ENCODE results near the gene NELL2.

The NELL2 gene

DNA sequence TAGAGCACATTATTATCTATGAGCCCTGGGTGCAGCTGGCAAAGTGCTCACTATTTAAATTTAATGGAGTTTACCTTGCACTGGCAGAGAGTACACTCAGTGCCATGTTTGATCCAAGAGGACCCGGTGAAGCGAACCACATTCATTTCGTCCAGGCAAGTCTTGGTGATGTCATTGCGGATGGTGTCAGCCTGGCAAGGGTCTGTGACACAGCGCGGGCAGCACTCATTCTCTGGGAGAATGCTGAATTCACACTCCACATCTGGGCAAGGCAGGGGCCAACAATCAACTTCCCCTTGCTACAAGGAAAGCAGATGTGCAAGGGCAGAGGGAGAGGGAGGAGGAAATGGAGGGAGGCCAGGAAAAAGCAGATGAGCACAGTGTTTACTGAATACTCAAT is 356.2 kb downstream of the NELL2 start:
- Mint-ChIP-seq H3K9me3 (no peaks in the 10 kb centered on the region), H3K4me3 (no peak overlapping the region), H3K36me3 (ENCODE audit: low read depth) (peaks cover 3% of the 10 kb centered on the region), H3K27me3 (ENCODE audit: low read depth) (no peaks in the 10 kb centered on the region), H3K4me1 (ENCODE audit: low read depth) (no peaks in the 10 kb centered on the region), H3K27ac (no peak overlapping the region)

DNA sequence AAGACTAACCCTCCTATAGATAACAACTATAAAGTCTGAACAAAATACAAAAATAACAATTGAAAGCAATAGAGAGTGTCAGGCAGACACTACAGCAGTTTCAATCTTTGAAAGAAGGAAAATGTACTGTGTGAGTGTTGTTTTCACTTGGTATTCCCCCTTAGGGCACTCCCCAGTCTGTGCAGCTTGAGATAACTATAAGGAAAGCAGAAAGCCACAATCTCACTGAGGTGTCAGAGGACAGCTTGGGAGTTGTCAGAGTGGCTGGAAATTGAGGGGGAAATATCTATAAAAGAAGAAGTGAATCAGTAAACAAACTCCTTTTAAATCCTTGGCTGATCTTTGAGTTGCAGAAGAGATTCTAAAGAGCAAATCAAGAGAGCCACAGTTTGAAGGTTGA is 364.8 kb downstream of the NELL2 start:
- no peaks in the 10 kb centered on the region for H3K9me3 Mint-ChIP-seq
- H3K36me3 Mint-ChIP-seq (ENCODE audit: low read depth), result no peaks in the 10 kb centered on the region
- no peaks in the 10 kb centered on the region for H3K27me3 Mint-ChIP-seq (ENCODE audit: low read depth)

GRCh38 chr12:44510510-44510909 is 365.6 kb downstream of the NELL2 start:
- no peaks in the 10 kb centered on the region for H3K9me3 Mint-ChIP-seq
- H3K27ac Mint-ChIP-seq, result no peak overlapping the region
- no peaks in the 10 kb centered on the region for H3K4me1 Mint-ChIP-seq (ENCODE audit: low read depth)
- no peak overlapping the region for H3K4me3 Mint-ChIP-seq
- no peaks in the 10 kb centered on the region for H3K36me3 Mint-ChIP-seq (ENCODE audit: low read depth)
- H3K27me3 Mint-ChIP-seq (ENCODE audit: low read depth), result no peaks in the 10 kb centered on the region

More for the DNA sequence above, 364.8 kb downstream of the NELL2 start:
- Mint-ChIP-seq H3K4me1 (ENCODE audit: low read depth) (no peaks in the 10 kb centered on the region), H3K27ac (no peak overlapping the region), H3K4me3 (no peak overlapping the region)

DNA sequence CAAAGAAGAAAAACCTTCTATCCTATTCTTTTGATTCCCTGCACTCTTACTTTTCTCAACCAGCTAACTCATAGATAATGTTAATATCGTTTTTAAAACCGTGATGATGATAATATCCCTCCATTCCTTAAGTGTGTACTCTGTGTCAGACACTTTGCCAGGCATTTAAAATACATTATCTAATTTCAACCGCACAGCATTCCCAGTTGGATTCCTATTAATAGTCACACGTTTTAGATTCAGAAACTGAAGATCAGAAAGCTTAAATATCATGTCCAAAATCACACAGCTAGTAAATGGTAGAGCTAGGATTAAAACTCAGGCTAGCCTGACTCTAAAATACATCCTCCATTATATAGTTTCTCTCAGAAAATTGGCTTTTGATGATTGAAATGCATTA is 366.0 kb downstream of the NELL2 start:
- no peak overlapping the region for H3K4me3 Mint-ChIP-seq
- H3K9me3 Mint-ChIP-seq, result no peaks in the 10 kb centered on the region
- no peaks in the 10 kb centered on the region for H3K27me3 Mint-ChIP-seq (ENCODE audit: low read depth)
- no peaks in the 10 kb centered on the region for H3K4me1 Mint-ChIP-seq (ENCODE audit: low read depth)
- H3K27ac Mint-ChIP-seq, result no peak overlapping the region
- no peaks in the 10 kb centered on the region for H3K36me3 Mint-ChIP-seq (ENCODE audit: low read depth)

DNA sequence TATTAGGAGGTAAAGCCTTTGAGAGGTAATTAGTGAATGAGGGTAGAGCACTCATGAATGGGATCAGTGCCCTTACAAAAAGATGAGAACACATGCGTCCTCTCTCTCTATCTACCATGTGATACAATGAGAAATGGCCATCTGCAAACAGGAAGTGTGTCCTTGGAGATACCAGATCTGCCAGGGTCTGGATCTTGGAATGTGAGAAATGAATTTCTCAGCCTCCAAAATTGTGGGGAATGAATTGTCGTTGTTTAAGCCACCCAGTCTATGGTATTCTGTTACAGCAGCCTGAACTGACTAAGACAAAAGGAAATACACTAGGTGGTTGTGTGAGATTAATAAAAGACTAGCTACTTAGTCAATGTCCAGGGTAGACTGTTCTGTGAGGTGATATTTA is 366.6 kb downstream of the NELL2 start:
- Mint-ChIP-seq H3K27me3 (ENCODE audit: low read depth) (no peaks in the 10 kb centered on the region), H3K27ac (no peak overlapping the region)

GRCh38 chr12:44507461-44507860 is 368.7 kb downstream of the NELL2 start:
- Mint-ChIP-seq H3K27ac (no peak overlapping the region), H3K27me3 (ENCODE audit: low read depth) (no peaks in the 10 kb centered on the region), H3K36me3 (ENCODE audit: low read depth) (no peaks in the 10 kb centered on the region), H3K4me1 (ENCODE audit: low read depth) (no peaks in the 10 kb centered on the region), H3K4me3 (no peak overlapping the region), H3K9me3 (no peaks in the 10 kb centered on the region)

More for the DNA sequence above, 366.6 kb downstream of the NELL2 start:
- Mint-ChIP-seq H3K9me3 (no peaks in the 10 kb centered on the region), H3K4me3 (no peak overlapping the region), H3K4me1 (ENCODE audit: low read depth) (no peaks in the 10 kb centered on the region), H3K36me3 (ENCODE audit: low read depth) (no peaks in the 10 kb centered on the region)

GRCh38 chr12:44504799-44505198 is 371.3 kb downstream of the NELL2 start:
- Mint-ChIP-seq H3K9me3 (no peaks in the 10 kb centered on the region), H3K36me3 (ENCODE audit: low read depth) (no peaks in the 10 kb centered on the region), H3K27me3 (ENCODE audit: low read depth) (no peaks in the 10 kb centered on the region), H3K4me1 (ENCODE audit: low read depth) (no peaks in the 10 kb centered on the region), H3K4me3 (no peak overlapping the region), H3K27ac (no peak overlapping the region)

GRCh38 chr12:44503329-44503728 is 372.8 kb downstream of the NELL2 start:
- H3K27me3 Mint-ChIP-seq (ENCODE audit: low read depth), result no peaks in the 10 kb centered on the region
- no peak overlapping the region for H3K4me3 Mint-ChIP-seq
- H3K36me3 Mint-ChIP-seq (ENCODE audit: low read depth), result no peaks in the 10 kb centered on the region
- no peaks in the 10 kb centered on the region for H3K4me1 Mint-ChIP-seq (ENCODE audit: low read depth)
- no peaks in the 10 kb centered on the region for H3K9me3 Mint-ChIP-seq
- no peak overlapping the region for H3K27ac Mint-ChIP-seq

DNA sequence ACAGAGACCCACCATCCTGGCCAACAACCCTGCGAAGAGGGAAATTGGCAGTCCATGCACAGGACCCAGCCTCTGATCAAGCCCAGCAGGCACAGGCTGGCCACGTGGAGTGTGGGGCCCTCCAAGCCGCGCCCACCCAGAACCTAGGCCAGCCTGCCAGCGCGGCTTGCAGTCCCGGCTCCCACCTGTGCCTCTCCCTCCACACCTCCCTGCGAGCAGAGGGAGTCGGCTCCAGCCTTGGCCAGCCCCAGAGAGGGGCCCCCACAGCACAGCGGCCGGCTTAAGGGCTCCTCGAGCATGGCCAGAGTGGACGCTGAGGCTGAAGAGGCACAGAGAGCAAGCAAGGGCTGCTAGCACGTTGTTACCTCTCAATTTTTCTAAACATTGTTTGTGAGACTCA is 373.4 kb downstream of the NELL2 start:
- Mint-ChIP-seq H3K27ac (no peak overlapping the region), H3K36me3 (ENCODE audit: low read depth) (no peaks in the 10 kb centered on the region), H3K27me3 (ENCODE audit: low read depth) (no peaks in the 10 kb centered on the region), H3K4me1 (ENCODE audit: low read depth) (no peaks in the 10 kb centered on the region), H3K9me3 (no peaks in the 10 kb centered on the region), H3K4me3 (no peak overlapping the region)

DNA sequence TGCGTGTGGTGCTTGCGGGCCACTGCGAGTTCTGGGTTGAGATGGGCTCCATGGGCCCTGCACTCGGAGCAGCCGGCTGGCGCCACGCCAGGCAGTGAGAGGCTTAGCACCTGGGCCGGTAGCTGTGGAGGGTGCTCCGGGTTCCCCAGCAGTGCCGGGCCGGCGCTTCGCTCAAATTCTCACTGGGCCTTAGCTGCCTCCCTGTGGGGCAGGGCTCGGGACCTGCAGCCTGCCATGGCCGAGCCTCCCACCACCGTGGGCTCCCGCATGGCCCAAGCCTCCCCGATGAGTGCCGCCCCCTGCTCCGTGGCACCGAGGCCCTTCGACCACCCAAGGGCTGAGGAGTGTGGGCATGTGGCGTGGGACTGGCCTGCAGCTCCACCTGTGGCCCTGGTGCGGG is 375.7 kb downstream of the NELL2 start:
- H3K36me3 Mint-ChIP-seq (ENCODE audit: low read depth), result no peaks in the 10 kb centered on the region
- no peaks in the 10 kb centered on the region for H3K27me3 Mint-ChIP-seq (ENCODE audit: low read depth)
- no peak overlapping the region for H3K4me3 Mint-ChIP-seq
- H3K9me3 Mint-ChIP-seq, result peaks cover 2% of the 10 kb centered on the region
- no peaks in the 10 kb centered on the region for H3K4me1 Mint-ChIP-seq (ENCODE audit: low read depth)
- H3K27ac Mint-ChIP-seq, result no peak overlapping the region

GRCh38 chr12:44497044-44497443 is 379.1 kb downstream of the NELL2 start:
- H3K4me3 Mint-ChIP-seq, result no peak overlapping the region
- no peaks in the 10 kb centered on the region for H3K27me3 Mint-ChIP-seq (ENCODE audit: low read depth)
- peaks cover 12% of the 10 kb centered on the region for H3K9me3 Mint-ChIP-seq
- no peaks in the 10 kb centered on the region for H3K36me3 Mint-ChIP-seq (ENCODE audit: low read depth)
- no peak overlapping the region for H3K27ac Mint-ChIP-seq
- H3K4me1 Mint-ChIP-seq (ENCODE audit: low read depth), result no peaks in the 10 kb centered on the region

DNA sequence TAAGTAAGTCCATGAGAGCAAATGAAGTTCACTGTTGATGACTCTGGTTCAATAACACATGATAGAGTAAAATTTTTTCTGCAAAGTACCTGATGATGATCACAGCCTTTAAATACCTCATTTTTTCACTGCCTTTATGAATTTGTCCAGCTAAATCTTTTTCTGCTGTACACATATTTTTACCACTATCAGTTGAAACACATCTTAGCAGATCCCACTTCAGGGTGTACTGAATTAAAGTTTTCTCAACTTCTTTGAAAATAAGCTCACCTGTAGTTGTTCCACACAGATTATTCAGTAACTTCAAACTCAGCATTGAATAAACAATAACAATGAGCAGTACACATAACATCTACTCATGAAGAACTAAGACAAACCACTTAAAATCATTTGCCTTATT is 385.9 kb downstream of the NELL2 start:
- Mint-ChIP-seq H3K9me3 (peaks cover 9% of the 10 kb centered on the region), H3K27me3 (ENCODE audit: low read depth) (no peaks in the 10 kb centered on the region), H3K4me3 (no peak overlapping the region), H3K36me3 (ENCODE audit: low read depth) (no peaks in the 10 kb centered on the region), H3K4me1 (ENCODE audit: low read depth) (no peaks in the 10 kb centered on the region), H3K27ac (no peak overlapping the region)

GRCh38 chr12:44488180-44488579 is 387.9 kb downstream of the NELL2 start:
- Mint-ChIP-seq H3K9me3 (peaks cover 5% of the 10 kb centered on the region), H3K4me1 (ENCODE audit: low read depth) (no peaks in the 10 kb centered on the region), H3K36me3 (ENCODE audit: low read depth) (no peaks in the 10 kb centered on the region), H3K4me3 (no peak overlapping the region), H3K27me3 (ENCODE audit: low read depth) (no peaks in the 10 kb centered on the region), H3K27ac (no peak overlapping the region)

- Mint-ChIP-seq H3K4me1 (ENCODE audit: low read depth) (no peaks in the 10 kb centered on the region), H3K4me3 (no peak overlapping the region), H3K36me3 (ENCODE audit: low read depth) (no peaks in the 10 kb centered on the region), H3K27ac (no peak overlapping the region), H3K27me3 (ENCODE audit: low read depth) (no peaks in the 10 kb centered on the region), H3K9me3 (no peaks in the 10 kb centered on the region)
These were observed 391.3 kb downstream of the NELL2 start for GRCh38 chr12:44484862-44485261.

- no peaks in the 10 kb centered on the region for H3K4me1 Mint-ChIP-seq (ENCODE audit: low read depth)
- H3K9me3 Mint-ChIP-seq, result peaks cover 32% of the 10 kb centered on the region
- no peaks in the 10 kb centered on the region for H3K36me3 Mint-ChIP-seq (ENCODE audit: low read depth)
- no peak overlapping the region for H3K4me3 Mint-ChIP-seq
- no peaks in the 10 kb centered on the region for H3K27me3 Mint-ChIP-seq (ENCODE audit: low read depth)
- H3K27ac Mint-ChIP-seq, result no peak overlapping the region
These were observed 398.7 kb downstream of the NELL2 start for GRCh38 chr12:44477331-44477980.

DNA sequence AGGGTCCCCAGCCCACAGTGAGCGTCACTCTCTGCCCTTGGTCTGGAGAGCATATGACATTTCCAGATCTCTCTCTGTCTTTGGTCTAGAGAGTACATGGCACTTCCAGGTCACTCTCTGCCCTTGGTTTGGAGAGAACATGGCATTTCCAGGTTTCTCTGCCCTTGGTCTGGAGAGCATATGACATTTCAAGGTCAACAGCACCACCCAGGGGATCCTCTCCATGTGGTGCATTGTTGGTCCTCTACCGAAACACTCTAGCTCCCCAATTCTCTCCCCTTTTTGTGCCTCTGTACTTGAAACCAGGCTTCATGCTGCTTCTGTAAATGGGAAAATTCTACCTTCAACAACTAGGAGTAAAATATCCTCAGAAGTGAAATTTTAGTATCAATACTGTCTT is 399.4 kb downstream of the NELL2 start:
- Mint-ChIP-seq H3K36me3 (ENCODE audit: low read depth) (no peaks in the 10 kb centered on the region), H3K27me3 (ENCODE audit: low read depth) (no peaks in the 10 kb centered on the region), H3K4me3 (no peak overlapping the region), H3K4me1 (ENCODE audit: low read depth) (no peaks in the 10 kb centered on the region), H3K27ac (no peak overlapping the region), H3K9me3 (peaks cover 32% of the 10 kb centered on the region)
